H9 (cell line): ENCODE results near the gene DHDH. TPM values are rescaled to one million over a fixed set of nuclear protein-coding genes. Genes with fewer than 3 reads are reported as not detected.

Experiments used
- DNase-seq: peaks from one replicate; pipeline ENCODE4 v3.0.0-alpha.2; 2017
- H2AFZ ChIP-seq: one replicate; pipeline ENCODE4 v1.6.1; 2013; ENCODE audit warnings: mild to moderate bottlenecking, low read length, control low read depth, moderate library complexity
- H2AK5ac ChIP-seq: 2 replicates; pipeline ENCODE4 v1.6.1; 2013; ENCODE audit warnings: low read length, control low read depth, mixed read lengths; ENCODE audit not compliant: insufficient read length
- H2BK120ac ChIP-seq: one replicate; pipeline ENCODE4 v1.6.1; 2013; ENCODE audit warnings: low read depth, mild to moderate bottlenecking, low read length, control low read depth, inconsistent platforms; ENCODE audit not compliant: poor library complexity, severe bottlenecking
- H2BK12ac ChIP-seq: 2 replicates; pipeline ENCODE4 v1.6.1; 2013; ENCODE audit warnings: low read length, control low read depth, mixed read lengths, low read depth; ENCODE audit not compliant: insufficient read length
- H2BK15ac ChIP-seq: 2 replicates; pipeline ENCODE4 v1.6.1; 2013; ENCODE audit warnings: low read depth, low read length, control low read depth
- H2BK20ac ChIP-seq: one replicate; pipeline ENCODE4 v1.6.1; 2013; ENCODE audit warnings: low read depth, mild to moderate bottlenecking, low read length, control low read depth, inconsistent platforms; ENCODE audit not compliant: poor library complexity, severe bottlenecking
- H2BK5ac ChIP-seq: 2 replicates; pipeline ENCODE4 v1.6.1; 2013; ENCODE audit warnings: low read length, control low read depth, mixed read lengths; ENCODE audit not compliant: insufficient read length
- H3K14ac ChIP-seq: 2 replicates; pipeline ENCODE4 v1.6.1; 2013; ENCODE audit warnings: low read length, control low read depth; ENCODE audit not compliant: insufficient read depth
- H3K18ac ChIP-seq: 2 replicates; pipeline ENCODE4 v1.6.1; 2013; ENCODE audit warnings: low read depth, mild to moderate bottlenecking, mixed read lengths, low read length, control low read depth; ENCODE audit not compliant: insufficient read length
- H3K23ac ChIP-seq: 2 replicates; pipeline ENCODE4 v1.6.1; 2013; ENCODE audit warnings: low read length, control low read depth, mixed read lengths, low read depth; ENCODE audit not compliant: insufficient read length
- H3K23me2 ChIP-seq: 2 replicates; pipeline ENCODE4 v1.6.1; 2013; ENCODE audit warnings: low read depth, mild to moderate bottlenecking, mixed read lengths, low read length, control low read depth; ENCODE audit not compliant: insufficient read length, poor library complexity, severe bottlenecking
- H3K27ac ChIP-seq: 2 replicates; pipeline ENCODE4 v1.5.1; 2013; ENCODE audit warnings: low read length, control low read depth, mixed read lengths, low read depth; ENCODE audit not compliant: insufficient read length
- H3K27me3 ChIP-seq: 2 replicates; pipeline ENCODE4 v1.6.1; 2013; ENCODE audit warnings: low read length, control low read depth, inconsistent platforms; ENCODE audit not compliant: insufficient read depth
- H3K4ac ChIP-seq: 2 replicates; pipeline ENCODE4 v1.6.1; 2013; ENCODE audit warnings: low read depth, mild to moderate bottlenecking, control low read depth, inconsistent platforms, low read length, moderate library complexity
- H3K4me1 ChIP-seq: 2 replicates; pipeline ENCODE4 v1.6.1; 2013; ENCODE audit warnings: low read length, control low read depth, inconsistent platforms; ENCODE audit not compliant: insufficient read depth
- H3K4me2 ChIP-seq: 2 replicates; pipeline ENCODE4 v1.6.1; 2013; ENCODE audit warnings: low read length, control low read depth, mixed read lengths; ENCODE audit not compliant: insufficient read length, insufficient read depth
- H3K56ac ChIP-seq: 2 replicates; pipeline ENCODE4 v1.6.1; 2013; ENCODE audit warnings: low read depth, mild to moderate bottlenecking, mixed read lengths, low read length, control low read depth; ENCODE audit not compliant: insufficient read length
- H3K79me1 ChIP-seq: 2 replicates; pipeline ENCODE4 v1.6.1; 2013; ENCODE audit warnings: low read depth, mild to moderate bottlenecking, moderate library complexity, low read length, control low read depth, inconsistent platforms; ENCODE audit not compliant: insufficient read depth, poor library complexity, severe bottlenecking
- H3K79me2 ChIP-seq: 2 replicates; pipeline ENCODE4 v1.6.1; 2013; ENCODE audit warnings: low read length, control low read depth, inconsistent platforms; ENCODE audit not compliant: insufficient read depth
- H3K9ac ChIP-seq: 2 replicates; pipeline ENCODE4 v1.6.1; 2013; ENCODE audit warnings: low read length, control low read depth, mixed read lengths; ENCODE audit not compliant: insufficient read length; ENCODE audit errors: extremely low read depth
- H3K9me3 ChIP-seq: one replicate; pipeline ENCODE4 v1.6.1; 2013; ENCODE audit warnings: low read depth, low read length, inconsistent platforms; ENCODE audit not compliant: control insufficient read depth
- H3T11ph ChIP-seq: one replicate; pipeline ENCODE4 v1.6.1; 2013; ENCODE audit warnings: mild to moderate bottlenecking, low read length, control low read depth, inconsistent platforms
- H4K20me1 ChIP-seq: one replicate; pipeline ENCODE4 v1.6.1; 2013; ENCODE audit not compliant: control insufficient read depth, insufficient read length, insufficient read depth
- H4K5ac ChIP-seq: 2 replicates; pipeline ENCODE4 v1.6.1; 2013; ENCODE audit warnings: low read depth, mild to moderate bottlenecking, mixed read lengths, low read length, control low read depth; ENCODE audit not compliant: insufficient read length
- H4K8ac ChIP-seq: replicated peaks from 2 replicates; pipeline ENCODE4 v1.6.1; 2013; ENCODE audit warnings: low read length, control low read depth, mixed read lengths, low read depth; ENCODE audit not compliant: insufficient read length
- H4K91ac ChIP-seq: 2 replicates; pipeline ENCODE4 v1.6.1; 2013; ENCODE audit warnings: low read depth, mild to moderate bottlenecking, moderate library complexity, mixed read lengths, low read length, control low read depth; ENCODE audit not compliant: insufficient read length
- H3K27ac Mint-ChIP-seq, 3 experiments: 2 replicates in 2 of 3; 3 replicates in 1 of 3; pipeline ENCODE4 v1.8.0; 2020 to 2021; ENCODE audit warnings: mixed read lengths in 3 of 3, mild to moderate bottlenecking in 1 of 3, moderate library complexity in 1 of 3
- H3K27me3 Mint-ChIP-seq: 2 replicates; pipeline ENCODE4 v1.8.0; 2021; ENCODE audit warnings: low read depth, mild to moderate bottlenecking, moderate library complexity, mixed read lengths
- H3K36me3 Mint-ChIP-seq, 3 experiments: 2 replicates in 2 of 3; 3 replicates in 1 of 3; pipeline ENCODE4 v1.8.0; 2020 to 2021; ENCODE audit warnings: low read depth in 3 of 3, mixed read lengths in 3 of 3; ENCODE audit not compliant: insufficient read depth in 1 of 3
- H3K4me1 Mint-ChIP-seq, 2 experiments: 2 replicates each; pipeline ENCODE4 v1.8.0; 2020; ENCODE audit warnings: mixed read lengths in 2 of 2
- H3K4me3 Mint-ChIP-seq, 2 experiments: 2 replicates in 1 of 2; 3 replicates in 1 of 2; pipeline ENCODE4 v1.8.0; 2020 to 2021; ENCODE audit warnings: mild to moderate bottlenecking in 2 of 2, mixed read lengths in 2 of 2, moderate library complexity in 1 of 2
- H3K9me3 Mint-ChIP-seq, 2 experiments: 2 replicates in 1 of 2; 3 replicates in 1 of 2; pipeline ENCODE4 v1.8.0; 2020; ENCODE audit warnings: mild to moderate bottlenecking in 2 of 2, mixed read lengths in 2 of 2, moderate library complexity in 1 of 2
- WGBS: extraction: QIAGEN DNeasy Blood & Tissue Kit; methylation state at CpG from one replicate; pipeline ENCODE4 v1.1.7; 2013; ENCODE audit warnings: missing lambda C conversion rate, low lambda C conversion rate, mixed read lengths; ENCODE audit not compliant: insufficient read length; ENCODE audit errors: extremely low coverage; 5-methylcytosine and 5-hydroxymethylcytosine counted together
- total RNA-seq: library from RNA; stranded (reverse); gene quantifications from 2 replicates; pipeline ENCODE4 v1.2.1, GENCODE V29; 2021
- TF ChIP-seq, protein P1 (sequence below): fragments of 200-600 bp; sonication (generic); conservative IDR thresholded peaks from 3 replicates; pipeline ENCODE4 v1.8.0; 2021; ENCODE audit warnings: antibody characterized with exemption, mild to moderate bottlenecking

The DHDH gene
- total RNA-seq, 1 experiment from 2014 or later, result 2.0 TPM

DNA sequence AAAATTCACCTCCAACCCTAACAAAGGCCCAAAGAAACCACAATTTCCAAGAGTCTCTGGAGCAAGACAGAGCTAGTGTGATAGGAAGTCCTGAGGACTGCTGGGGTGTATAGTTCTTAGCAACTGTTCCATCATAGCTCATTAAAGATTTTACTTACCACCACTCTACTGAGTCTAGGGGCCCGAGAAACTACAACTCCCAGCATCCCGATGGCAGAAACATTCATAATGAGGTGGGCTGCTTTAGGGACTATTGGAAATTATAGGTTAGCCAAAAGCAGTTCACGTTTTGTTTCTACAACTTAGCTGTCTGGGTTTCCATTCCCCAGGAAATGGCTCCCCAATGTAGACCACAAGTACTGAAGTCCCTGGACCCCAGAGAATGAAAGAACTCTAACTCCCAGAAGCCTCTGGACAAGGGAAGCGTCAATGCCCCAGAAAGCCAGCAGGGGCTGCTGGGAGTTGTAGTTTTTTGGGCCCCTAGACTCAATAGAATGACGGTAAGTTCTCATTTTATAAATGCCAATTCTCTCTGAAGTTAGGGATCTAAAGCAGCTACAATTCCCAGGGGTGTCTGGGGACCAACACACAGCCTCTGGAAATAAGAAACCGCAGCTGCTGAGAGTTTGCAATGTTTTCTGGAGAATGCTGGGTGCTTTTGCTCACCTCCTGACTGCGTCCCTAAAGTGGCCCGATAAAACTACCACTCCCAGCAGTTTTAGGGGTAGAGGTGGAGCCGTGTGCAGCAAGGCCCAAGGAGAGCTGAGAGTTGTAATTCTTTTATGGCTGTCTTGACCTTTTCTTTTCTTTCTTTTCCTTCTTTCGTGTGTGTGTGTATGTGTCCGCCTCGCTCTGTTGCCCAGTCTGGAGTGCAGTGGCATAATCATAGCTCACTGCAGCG, 42.7 kb downstream of the DHDH start:
- H3K9me3 ChIP-seq, result no peaks in the 10 kb centered on the region
- Mint-ChIP-seq H3K36me3 (peaks cover 18 to 42% (median 33%) of the 10 kb centered on the region in 3 experiments), H3K27ac (no peak overlapping the region; a peak in 1 of 7 replicates), H3K4me3 (no peak overlapping the region), H3K9me3 (no peaks in the 10 kb centered on the region), H3K4me1 (no peaks in the 10 kb centered on the region), H3K27me3 (no peaks in the 10 kb centered on the region)
- no CpG with 5 or more reads among the region's 13 CpGs for WGBS
- H2BK15ac ChIP-seq, result no peak overlapping the region
- no peak overlapping the region for H2AFZ ChIP-seq
- no peak overlapping the region for H2BK12ac ChIP-seq
- no peak overlapping the region for H3K4ac ChIP-seq
- no peak overlapping the region for H3K56ac ChIP-seq
- TF ChIP-seq, protein P1, sequence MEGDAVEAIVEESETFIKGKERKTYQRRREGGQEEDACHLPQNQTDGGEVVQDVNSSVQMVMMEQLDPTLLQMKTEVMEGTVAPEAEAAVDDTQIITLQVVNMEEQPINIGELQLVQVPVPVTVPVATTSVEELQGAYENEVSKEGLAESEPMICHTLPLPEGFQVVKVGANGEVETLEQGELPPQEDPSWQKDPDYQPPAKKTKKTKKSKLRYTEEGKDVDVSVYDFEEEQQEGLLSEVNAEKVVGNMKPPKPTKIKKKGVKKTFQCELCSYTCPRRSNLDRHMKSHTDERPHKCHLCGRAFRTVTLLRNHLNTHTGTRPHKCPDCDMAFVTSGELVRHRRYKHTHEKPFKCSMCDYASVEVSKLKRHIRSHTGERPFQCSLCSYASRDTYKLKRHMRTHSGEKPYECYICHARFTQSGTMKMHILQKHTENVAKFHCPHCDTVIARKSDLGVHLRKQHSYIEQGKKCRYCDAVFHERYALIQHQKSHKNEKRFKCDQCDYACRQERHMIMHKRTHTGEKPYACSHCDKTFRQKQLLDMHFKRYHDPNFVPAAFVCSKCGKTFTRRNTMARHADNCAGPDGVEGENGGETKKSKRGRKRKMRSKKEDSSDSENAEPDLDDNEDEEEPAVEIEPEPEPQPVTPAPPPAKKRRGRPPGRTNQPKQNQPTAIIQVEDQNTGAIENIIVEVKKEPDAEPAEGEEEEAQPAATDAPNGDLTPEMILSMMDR, result no peak
- no peak overlapping the region for H2BK20ac ChIP-seq
- H3K23ac ChIP-seq, result no peak overlapping the region
- no peak overlapping the region for H3K4me2 ChIP-seq
- H3K4me1 ChIP-seq, result no peaks in the 10 kb centered on the region
- H3K27me3 ChIP-seq, result no peaks in the 10 kb centered on the region
- no peak overlapping the region for H2BK120ac ChIP-seq
- H3K79me2 ChIP-seq, result no peaks in the 10 kb centered on the region
- no peaks in the 10 kb centered on the region for H3K23me2 ChIP-seq
- DNase-seq, result no peak
- no peak overlapping the region for H3K14ac ChIP-seq
- no peaks in the 10 kb centered on the region for H4K20me1 ChIP-seq
- no peaks in the 10 kb centered on the region for H3K79me1 ChIP-seq
- H3K27ac ChIP-seq, result no peak overlapping the region
- H3K9ac ChIP-seq, result no peak overlapping the region
- H4K5ac ChIP-seq, result no peak overlapping the region
- no peak overlapping the region for H4K8ac ChIP-seq
- no peak overlapping the region for H2BK5ac ChIP-seq
- H3K18ac ChIP-seq, result no peak overlapping the region
- H2AK5ac ChIP-seq, result no peak overlapping the region
- H4K91ac ChIP-seq, result no peak overlapping the region
- no peak overlapping the region for H3T11ph ChIP-seq
